RWPE1 (cell line): Measurements from ENCODE around the gene CHI3L1.

ENCODE experiments used
- CTCF ChIA-PET: fragments of 350-600 bp; sonication (Branson Sonifier 250); formaldehyde crosslinking; extraction: SDS; loops from one replicate; lab custom pipeline; 2021; lab: Yijun Ruan, JAX
- POLR2A ChIA-PET: fragments of 400-600 bp; formaldehyde crosslinking; extraction: SDS; loops from one replicate; lab custom pipeline; 2020; ENCODE audit warnings: antibody characterized with exemption; ENCODE audit not compliant: low non-redundant PET; lab: Yijun Ruan, JAX
- DNase-seq: peaks from one replicate; pipeline ENCODE4 v3.0.0; 2012; ENCODE audit warnings: low spot score
- H3K27ac ChIP-seq: fragments of 450-650 bp; 2 replicates; pipeline ENCODE4 v1.5.1; 2017
- CTCF ChIP-seq: fragments of 450-650 bp; conservative IDR thresholded peaks from 2 replicates; pipeline ENCODE4 v1.5.1; 2017; ENCODE audit warnings: low read depth, mild to moderate bottlenecking

CHI3L1 gene

GRCh38 chr1:203162403-203162802 is 24.1 kb downstream of the CHI3L1 start:
- CTCF ChIA-PET, result interaction anchor here (0.6 to 6.4 kb wide), 7 partner anchors 10 to 669 kb away, joined by 3 to 45 read pairs (median 4); no protein-coding TSS in a partner anchor
- POLR2A ChIA-PET, result no interaction called here

GRCh38 chr1:203161703-203162102 is 24.8 kb downstream of the CHI3L1 start:
- CTCF ChIA-PET, result interaction anchor here (0.6 to 6.4 kb wide), 6 partner anchors 11 to 80 kb away, joined by 3 to 45 read pairs (median 4); no protein-coding TSS in a partner anchor
- no peak overlapping the region for H3K27ac ChIP-seq
- no peak for TF ChIP-seq CTCF
- DNase-seq, result no peak
- POLR2A ChIA-PET, result no interaction called here

More at GRCh38 chr1:203162403-203162802, 24.1 kb downstream of the CHI3L1 start:
- DNase-seq, result no peak
- no peak overlapping the region for H3K27ac ChIP-seq
- no peak for TF ChIP-seq CTCF

- ChIA-PET CTCF (interaction anchor here (0.6 to 6.4 kb wide), 2 partner anchors 11 to 20 kb away, joined by 3 to 45 read pairs; no protein-coding TSS in a partner anchor), POLR2A (no interaction called here)
- H3K27ac ChIP-seq, result no peak overlapping the region
- DNase-seq, result no peak
- TF ChIP-seq CTCF, result no peak
Observed at GRCh38 chr1:203161175-203161574, 25.3 kb downstream of the CHI3L1 start.

GRCh38 chr1:203159844-203160243 is 26.7 kb downstream of the CHI3L1 start:
- no peak overlapping the region for H3K27ac ChIP-seq
- ChIA-PET POLR2A (no interaction called here), CTCF (interaction anchor here (1.5 to 6.4 kb wide), 2 partner anchors 13 to 121 kb away, joined by 4 to 45 read pairs; no protein-coding TSS in a partner anchor)
- no peak for DNase-seq
- TF ChIP-seq CTCF, result no peak

- no peak for TF ChIP-seq CTCF
- no peak for DNase-seq
- POLR2A ChIA-PET, result no interaction called here
- H3K27ac ChIP-seq, result no peak overlapping the region
- CTCF ChIA-PET, result interaction anchor here (1.5 to 6.4 kb wide), 2 partner anchors 13 to 120 kb away, joined by 4 to 45 read pairs; no protein-coding TSS in a partner anchor
Observed at GRCh38 chr1:203158960-203159665, 27.4 kb downstream of the CHI3L1 start.

- ChIA-PET POLR2A (no interaction called here), CTCF (interaction anchor here (0.7 to 6.4 kb wide), 3 partner anchors 14 to 119 kb away, joined by 3 to 45 read pairs (median 4); no protein-coding TSS in a partner anchor)
- TF ChIP-seq CTCF, result no peak
- no peak for DNase-seq
- H3K27ac ChIP-seq, result no peak overlapping the region
Observed at GRCh38 chr1:203158423-203158822, 28.1 kb downstream of the CHI3L1 start.
